ENCODE measurements around the gene DCUN1D3. TPM values are rescaled to one million over a fixed set of nuclear protein-coding genes. Genes with fewer than 3 reads are reported as not detected.

DCUN1D3 gene
- total and polyA plus RNA-seq, 2 donors (not counting 1 experiment from before 2014, with no cell fraction given) = 20.4 to 42.8 TPM

- no peak for DNase-seq (ENCODE audit: low read depth in 2 of 2)
- Histone ChIP-seq H3K4me2 (ENCODE audit: extremely low read depth, insufficient read depth, low read length) (peak overlapping the region; percentile 95), H3K9me3 (ENCODE audit: control insufficient read depth, insufficient read depth, low read depth, low read length) (no peaks in the 10 kb centered on the region), H3K79me2 (ENCODE audit: control insufficient read depth, insufficient read depth, low read length) (peaks cover 76% of the 10 kb centered on the region), H4K20me1 (ENCODE audit: control insufficient read depth, extremely low read depth, insufficient read depth, low read length) (no peaks in the 10 kb centered on the region), H3K36me3 (ENCODE audit: control insufficient read depth, insufficient read depth, low read length) (peaks cover 2% of the 10 kb centered on the region), H3K4me3 (replicated peaks in 1 of 4; ENCODE audit: control extremely low read depth in 1 of 4, insufficient read depth in 1 of 4, low read depth in 3 of 4, low read length in 4 of 4) (peak overlapping the region; percentile 79 to 97 (median 85)), H3K4me1 (ENCODE audit: control insufficient read depth, extremely low read depth, insufficient read depth, low read length) (peaks cover 30% of the 10 kb centered on the region), H3K27me3 (ENCODE audit: control insufficient read depth, insufficient read depth, low read length) (no peaks in the 10 kb centered on the region), H3K27ac (ENCODE audit: insufficient read depth, low read length) (peak overlapping the region; percentile 97), H2AFZ (ENCODE audit: low read length) (no peak overlapping the region), H3K9ac (ENCODE audit: insufficient read depth, low read length) (peak overlapping the region; percentile 98)
- TF ChIP-seq, protein P1, sequence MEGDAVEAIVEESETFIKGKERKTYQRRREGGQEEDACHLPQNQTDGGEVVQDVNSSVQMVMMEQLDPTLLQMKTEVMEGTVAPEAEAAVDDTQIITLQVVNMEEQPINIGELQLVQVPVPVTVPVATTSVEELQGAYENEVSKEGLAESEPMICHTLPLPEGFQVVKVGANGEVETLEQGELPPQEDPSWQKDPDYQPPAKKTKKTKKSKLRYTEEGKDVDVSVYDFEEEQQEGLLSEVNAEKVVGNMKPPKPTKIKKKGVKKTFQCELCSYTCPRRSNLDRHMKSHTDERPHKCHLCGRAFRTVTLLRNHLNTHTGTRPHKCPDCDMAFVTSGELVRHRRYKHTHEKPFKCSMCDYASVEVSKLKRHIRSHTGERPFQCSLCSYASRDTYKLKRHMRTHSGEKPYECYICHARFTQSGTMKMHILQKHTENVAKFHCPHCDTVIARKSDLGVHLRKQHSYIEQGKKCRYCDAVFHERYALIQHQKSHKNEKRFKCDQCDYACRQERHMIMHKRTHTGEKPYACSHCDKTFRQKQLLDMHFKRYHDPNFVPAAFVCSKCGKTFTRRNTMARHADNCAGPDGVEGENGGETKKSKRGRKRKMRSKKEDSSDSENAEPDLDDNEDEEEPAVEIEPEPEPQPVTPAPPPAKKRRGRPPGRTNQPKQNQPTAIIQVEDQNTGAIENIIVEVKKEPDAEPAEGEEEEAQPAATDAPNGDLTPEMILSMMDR (conservative IDR thresholded peaks at IDR 0.05 in 1 of 2, IDR thresholded peaks at IDR 0.05 in 1 of 2; ENCODE audit: low read depth in 1 of 2, low read length in 2 of 2) = no peak
- no peak for TF ChIP-seq EZH2 (IDR thresholded peaks at IDR 0.05; ENCODE audit: low read length, missing control alignments)
Measured at GRCh38 chr16:20899477-20900298, 470 bp downstream of the DCUN1D3 start.

GRCh38 chr16:20899071-20899470, 1.1 kb downstream of the DCUN1D3 start:
- H3K27me3 ChIP-seq (ENCODE audit: control insufficient read depth, insufficient read depth, low read length) = no peaks in the 10 kb centered on the region
- peaks cover 2% of the 10 kb centered on the region for H3K36me3 ChIP-seq (ENCODE audit: control insufficient read depth, insufficient read depth, low read length)
- H2AFZ ChIP-seq (ENCODE audit: low read length) = no peak overlapping the region
- peak overlapping the region; percentile 79 to 97 (median 85) for H3K4me3 ChIP-seq (replicated peaks in 1 of 4; ENCODE audit: control extremely low read depth in 1 of 4, insufficient read depth in 1 of 4, low read depth in 3 of 4, low read length in 4 of 4)
- TF ChIP-seq, protein P1 (conservative IDR thresholded peaks at IDR 0.05 in 1 of 2, IDR thresholded peaks at IDR 0.05 in 1 of 2; ENCODE audit: low read depth in 1 of 2, low read length in 2 of 2) = no peak
- TF ChIP-seq EZH2 (IDR thresholded peaks at IDR 0.05; ENCODE audit: low read length, missing control alignments) = no peak
- DNase-seq (ENCODE audit: low read depth in 2 of 2) = peak; percentile 55 to 93
- H4K20me1 ChIP-seq (ENCODE audit: control insufficient read depth, extremely low read depth, insufficient read depth, low read length) = no peaks in the 10 kb centered on the region
- H3K4me1 ChIP-seq (ENCODE audit: control insufficient read depth, extremely low read depth, insufficient read depth, low read length) = peaks cover 25% of the 10 kb centered on the region
- H3K9me3 ChIP-seq (ENCODE audit: control insufficient read depth, insufficient read depth, low read depth, low read length) = no peaks in the 10 kb centered on the region
- H3K4me2 ChIP-seq (ENCODE audit: extremely low read depth, insufficient read depth, low read length) = peak overlapping the region; percentile 95
- peaks cover 82% of the 10 kb centered on the region for H3K79me2 ChIP-seq (ENCODE audit: control insufficient read depth, insufficient read depth, low read length)
- H3K9ac ChIP-seq (ENCODE audit: insufficient read depth, low read length) = peak overlapping the region; percentile 98
- H3K27ac ChIP-seq (ENCODE audit: insufficient read depth, low read length) = peak overlapping the region; percentile 97

- DNase-seq (ENCODE audit: low read depth in 2 of 2) = peak in 1 of 2 donors; percentile 53
- Histone ChIP-seq H3K36me3 (ENCODE audit: control insufficient read depth, insufficient read depth, low read length) (peaks cover 2% of the 10 kb centered on the region), H4K20me1 (ENCODE audit: control insufficient read depth, extremely low read depth, insufficient read depth, low read length) (no peaks in the 10 kb centered on the region), H3K27me3 (ENCODE audit: control insufficient read depth, insufficient read depth, low read length) (no peaks in the 10 kb centered on the region), H3K4me2 (ENCODE audit: extremely low read depth, insufficient read depth, low read length) (peak overlapping the region; percentile 95), H3K4me3 (replicated peaks in 1 of 4; ENCODE audit: control extremely low read depth in 1 of 4, insufficient read depth in 1 of 4, low read depth in 3 of 4, low read length in 4 of 4) (peak overlapping the region; percentile 79 to 97 (median 85)), H3K27ac (ENCODE audit: insufficient read depth, low read length) (peak overlapping the region; percentile 97), H3K4me1 (ENCODE audit: control insufficient read depth, extremely low read depth, insufficient read depth, low read length) (peaks cover 18% of the 10 kb centered on the region), H3K9ac (ENCODE audit: insufficient read depth, low read length) (no peak overlapping the region), H3K9me3 (ENCODE audit: control insufficient read depth, insufficient read depth, low read depth, low read length) (no peaks in the 10 kb centered on the region), H3K79me2 (ENCODE audit: control insufficient read depth, insufficient read depth, low read length) (peaks cover 88% of the 10 kb centered on the region), H2AFZ (ENCODE audit: low read length) (no peak overlapping the region)
- TF ChIP-seq, protein P1 (conservative IDR thresholded peaks at IDR 0.05 in 1 of 2, IDR thresholded peaks at IDR 0.05 in 1 of 2; ENCODE audit: low read depth in 1 of 2, low read length in 2 of 2) = no peak
- no peak for TF ChIP-seq EZH2 (IDR thresholded peaks at IDR 0.05; ENCODE audit: low read length, missing control alignments)
Measured at GRCh38 chr16:20897922-20898321, 2.2 kb downstream of the DCUN1D3 start.

Measured in fibroblast of lung (primary cell).